ENCODE measurements around the gene MAB21L4. TPM values are rescaled to one million over a fixed set of nuclear protein-coding genes. Genes with fewer than 3 reads are reported as not detected.

MAB21L4 gene
- polyA plus RNA-seq, 1 donor: 25.7 TPM

DNA sequence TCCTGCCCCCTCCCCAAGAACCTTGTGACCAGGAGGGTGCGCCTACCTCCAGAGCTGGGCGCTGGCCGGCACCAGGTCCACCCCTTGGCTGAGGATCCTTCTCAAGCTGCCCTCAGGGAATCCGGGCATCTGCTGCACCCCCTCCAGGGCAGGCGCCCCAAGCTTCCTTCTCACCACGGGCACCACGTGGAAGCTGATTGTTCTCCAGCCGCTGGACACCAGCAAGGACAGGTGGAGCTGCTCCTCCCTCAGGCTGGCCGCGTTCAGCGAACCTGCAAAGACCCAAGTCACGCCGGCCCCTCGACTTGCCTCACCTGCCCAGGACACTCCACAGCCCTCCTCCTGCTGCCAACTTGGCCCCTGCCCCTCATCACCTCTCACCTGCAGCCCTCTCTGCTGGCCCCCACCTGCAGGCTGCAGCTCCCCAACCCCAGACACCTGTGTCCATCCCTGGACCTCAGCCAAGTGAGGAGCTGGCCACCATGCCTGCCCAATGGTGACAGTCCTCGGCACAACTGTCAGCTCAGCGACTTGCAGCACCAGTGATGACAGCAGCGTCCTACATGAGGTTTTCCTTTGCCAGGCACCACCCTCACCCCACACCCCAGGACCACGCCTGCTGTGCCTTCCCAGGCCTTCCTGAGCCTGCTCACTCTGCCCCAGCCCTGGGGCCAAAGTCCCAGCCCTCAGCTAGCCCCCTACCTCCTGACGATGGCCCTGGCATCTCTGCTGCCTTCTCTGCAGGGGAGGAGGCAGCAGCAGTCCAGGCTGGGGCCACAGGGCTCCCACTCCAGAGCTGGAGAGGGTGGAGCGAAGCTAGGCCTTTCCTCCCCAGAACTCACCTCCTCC lies 4.2 kb downstream of the MAB21L4 start:
- DNase-seq: no peak
- H3K9me3 ChIP-seq (ENCODE audit: control insufficient read depth, low read depth, low read length): no peaks in the 10 kb centered on the region
- no peak overlapping the region for H3K27ac ChIP-seq (ENCODE audit: low read length)
- H3K36me3 ChIP-seq (ENCODE audit: control insufficient read depth, insufficient read depth, low read length): no peaks in the 10 kb centered on the region
- no peaks in the 10 kb centered on the region for H3K27me3 ChIP-seq (ENCODE audit: control insufficient read depth, insufficient read depth, low read length)
- H3K4me1 ChIP-seq (ENCODE audit: control insufficient read depth, insufficient read depth, low read length): peaks cover 67% of the 10 kb centered on the region
- no CpG with 5 or more reads among the region's 20 CpGs for WGBS (ENCODE audit: insufficient coverage, low lambda C conversion rate)
- H3K4me3 ChIP-seq (ENCODE audit: low read length): no peak overlapping the region

DNA sequence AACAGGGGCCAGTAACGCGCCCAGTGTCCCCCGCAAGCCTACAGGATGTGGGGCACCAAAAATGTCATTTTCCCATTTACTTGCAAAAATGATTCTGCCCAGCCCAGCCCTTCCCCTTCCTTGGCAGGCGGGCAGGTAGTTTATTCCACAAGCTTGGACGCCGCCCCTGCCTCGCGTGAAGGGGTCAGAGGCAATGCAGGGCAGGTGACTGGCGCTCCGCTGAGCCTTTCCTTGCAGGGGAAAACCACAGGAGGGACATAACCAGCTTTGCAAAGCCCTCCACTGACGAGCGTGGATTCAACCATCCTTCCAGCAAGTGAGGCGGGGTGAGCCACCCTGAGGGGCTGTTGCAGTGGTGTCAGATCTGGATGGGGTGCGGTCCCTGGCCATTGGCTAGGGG lies 5.3 kb downstream of the MAB21L4 start:
- Histone ChIP-seq H3K4me3 (ENCODE audit: low read length) (no peak overlapping the region), H3K27me3 (ENCODE audit: control insufficient read depth, insufficient read depth, low read length) (no peaks in the 10 kb centered on the region), H3K36me3 (ENCODE audit: control insufficient read depth, insufficient read depth, low read length) (no peaks in the 10 kb centered on the region), H3K4me1 (ENCODE audit: control insufficient read depth, insufficient read depth, low read length) (peaks cover 63% of the 10 kb centered on the region), H3K9me3 (ENCODE audit: control insufficient read depth, low read depth, low read length) (no peaks in the 10 kb centered on the region), H3K27ac (ENCODE audit: low read length) (no peak overlapping the region)
- no CpG with 5 or more reads among the region's 14 CpGs for WGBS (ENCODE audit: insufficient coverage, low lambda C conversion rate)
- DNase-seq: no peak

DNA sequence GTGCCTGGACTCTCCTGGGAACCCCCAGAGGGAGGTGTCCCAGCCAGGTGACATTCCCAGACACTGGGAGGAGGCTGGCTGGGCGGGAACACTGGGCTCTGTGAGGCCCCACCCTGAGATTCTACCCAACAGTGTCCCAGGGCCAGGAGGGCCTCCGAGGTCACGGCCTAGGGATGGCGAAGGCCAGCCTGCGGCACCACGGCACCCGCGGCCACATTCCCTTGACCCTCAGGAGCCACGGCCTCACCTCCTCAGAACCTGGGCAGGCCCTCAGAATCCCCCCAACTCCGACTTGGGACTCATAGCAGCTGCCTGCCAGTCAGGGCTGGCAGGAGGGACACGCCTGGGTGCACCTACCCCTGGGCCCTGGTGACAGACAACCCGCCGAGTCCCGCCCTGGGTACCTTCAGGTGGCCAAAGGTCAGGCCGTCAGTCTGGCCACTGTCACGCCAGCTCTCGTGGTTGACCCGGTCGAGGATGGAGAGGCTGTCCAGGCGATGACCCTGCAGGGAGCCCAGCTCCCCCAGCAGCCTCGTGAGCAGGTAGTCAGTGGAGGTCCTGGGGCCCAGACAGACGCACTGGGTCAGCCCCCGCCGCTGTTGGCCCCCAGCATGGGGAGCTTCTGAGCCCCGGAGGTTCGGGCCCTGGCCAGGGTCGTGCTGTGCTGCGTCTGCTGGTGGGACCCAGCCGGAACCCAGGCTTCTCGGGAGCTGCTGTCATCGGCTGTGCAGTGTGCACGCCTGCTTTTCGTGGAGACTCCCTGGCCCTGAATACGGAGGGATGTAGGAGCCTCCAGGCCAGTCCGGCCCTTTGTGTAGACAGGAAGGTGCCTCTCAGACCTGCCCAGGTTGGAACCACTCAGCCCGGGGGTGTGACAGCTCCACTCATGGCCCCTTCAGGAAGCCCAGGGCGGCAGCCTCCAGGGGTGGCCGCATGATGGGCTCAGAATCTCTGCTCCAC lies 6.1 kb downstream of the MAB21L4 start:
- Histone ChIP-seq H3K4me1 (ENCODE audit: control insufficient read depth, insufficient read depth, low read length) (peaks cover 55% of the 10 kb centered on the region), H3K27ac (ENCODE audit: low read length) (no peak overlapping the region), H3K36me3 (ENCODE audit: control insufficient read depth, insufficient read depth, low read length) (no peaks in the 10 kb centered on the region), H3K4me3 (ENCODE audit: low read length) (no peak overlapping the region), H3K9me3 (ENCODE audit: control insufficient read depth, low read depth, low read length) (no peaks in the 10 kb centered on the region), H3K27me3 (ENCODE audit: control insufficient read depth, insufficient read depth, low read length) (no peaks in the 10 kb centered on the region)
- peak in 1 of 2 donors; percentile 81 for DNase-seq
- WGBS (ENCODE audit: insufficient coverage, low lambda C conversion rate): no CpG with 5 or more reads among the region's 38 CpGs

DNA sequence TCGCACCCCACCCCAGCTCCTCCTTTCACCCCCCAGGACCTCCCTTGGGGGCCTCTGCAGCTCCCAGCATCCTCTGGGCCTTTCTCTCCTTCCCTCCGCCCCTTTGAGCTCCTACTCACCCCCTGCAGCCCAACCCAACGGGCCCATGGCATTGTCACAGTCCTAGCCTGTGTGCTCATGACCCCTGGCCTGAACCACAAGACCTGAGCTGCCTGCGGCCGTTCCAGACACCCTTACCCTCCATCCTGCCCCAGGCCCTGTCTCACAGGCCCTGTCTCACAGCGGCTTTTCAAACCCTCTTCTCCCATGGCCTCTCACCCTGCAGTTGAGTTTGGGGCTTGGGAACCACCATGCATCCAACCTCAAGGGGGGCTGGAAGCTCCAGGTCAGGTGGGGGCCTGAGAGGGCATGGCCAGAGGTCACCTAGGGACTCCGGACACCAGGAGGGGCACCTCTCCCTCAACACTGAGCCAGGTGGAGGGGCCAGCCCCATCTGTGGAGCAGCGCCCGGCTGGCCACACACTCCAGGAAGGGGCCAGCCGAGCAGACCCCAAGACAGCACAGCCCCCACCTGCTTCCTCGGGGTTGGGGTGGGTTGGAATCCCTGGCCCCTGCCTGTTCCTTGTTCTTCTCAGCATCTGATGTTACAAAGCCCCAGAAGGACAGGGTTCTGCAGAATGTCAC lies 6.9 kb downstream of the MAB21L4 start:
- Histone ChIP-seq H3K4me1 (ENCODE audit: control insufficient read depth, insufficient read depth, low read length) (peaks cover 51% of the 10 kb centered on the region), H3K27ac (ENCODE audit: low read length) (no peak overlapping the region), H3K9me3 (ENCODE audit: control insufficient read depth, low read depth, low read length) (no peaks in the 10 kb centered on the region), H3K27me3 (ENCODE audit: control insufficient read depth, insufficient read depth, low read length) (no peaks in the 10 kb centered on the region), H3K36me3 (ENCODE audit: control insufficient read depth, insufficient read depth, low read length) (no peaks in the 10 kb centered on the region), H3K4me3 (ENCODE audit: low read length) (no peak overlapping the region)
- WGBS (ENCODE audit: insufficient coverage, low lambda C conversion rate): no CpG with 5 or more reads among the region's 11 CpGs
- no peak for DNase-seq

DNA sequence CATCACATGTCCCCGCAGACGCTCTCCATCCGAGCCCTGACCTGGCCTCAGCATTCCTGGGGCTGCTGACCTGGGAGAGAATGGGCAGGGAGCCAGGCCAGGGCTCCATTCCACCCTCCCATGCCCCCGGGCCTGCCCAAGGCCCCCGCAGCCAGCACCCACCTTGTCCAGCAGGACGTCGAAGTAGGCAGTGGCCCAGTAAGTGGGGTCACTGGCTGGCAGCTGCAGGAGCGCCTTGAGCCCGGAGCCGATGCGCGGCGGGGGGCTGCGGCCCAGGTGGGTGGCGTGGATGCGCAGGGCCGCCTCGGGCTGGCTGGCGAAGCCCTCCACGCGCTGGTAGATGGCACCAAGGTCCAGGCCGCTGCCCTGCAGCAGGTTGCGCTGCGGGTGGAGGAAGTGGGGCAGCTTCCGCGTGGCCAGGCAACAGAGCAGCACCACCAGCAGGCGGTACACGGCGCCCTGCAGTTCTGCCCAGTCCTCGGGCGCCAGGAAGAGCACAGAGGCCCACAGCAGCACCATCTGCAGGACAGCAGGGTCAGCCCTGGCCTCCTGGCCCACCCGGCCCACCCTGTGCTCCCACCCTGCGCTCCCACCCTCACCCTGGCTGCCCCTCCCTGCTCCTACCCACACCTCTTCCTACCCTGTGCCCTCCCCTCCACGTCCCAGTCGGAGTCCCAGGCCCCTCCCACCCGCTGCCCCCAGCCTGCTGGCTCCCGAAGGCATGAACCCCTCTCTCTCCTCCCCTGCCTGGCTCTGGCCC lies 7.6 kb downstream of the MAB21L4 start:
- DNase-seq: no peak
- Histone ChIP-seq H3K27ac (ENCODE audit: low read length) (no peak overlapping the region), H3K36me3 (ENCODE audit: control insufficient read depth, insufficient read depth, low read length) (no peaks in the 10 kb centered on the region), H3K4me3 (ENCODE audit: low read length) (no peak overlapping the region), H3K27me3 (ENCODE audit: control insufficient read depth, insufficient read depth, low read length) (no peaks in the 10 kb centered on the region), H3K4me1 (ENCODE audit: control insufficient read depth, insufficient read depth, low read length) (peaks cover 44% of the 10 kb centered on the region), H3K9me3 (ENCODE audit: control insufficient read depth, low read depth, low read length) (no peaks in the 10 kb centered on the region)
- WGBS (ENCODE audit: insufficient coverage, low lambda C conversion rate): no CpG with 5 or more reads among the region's 37 CpGs

DNA sequence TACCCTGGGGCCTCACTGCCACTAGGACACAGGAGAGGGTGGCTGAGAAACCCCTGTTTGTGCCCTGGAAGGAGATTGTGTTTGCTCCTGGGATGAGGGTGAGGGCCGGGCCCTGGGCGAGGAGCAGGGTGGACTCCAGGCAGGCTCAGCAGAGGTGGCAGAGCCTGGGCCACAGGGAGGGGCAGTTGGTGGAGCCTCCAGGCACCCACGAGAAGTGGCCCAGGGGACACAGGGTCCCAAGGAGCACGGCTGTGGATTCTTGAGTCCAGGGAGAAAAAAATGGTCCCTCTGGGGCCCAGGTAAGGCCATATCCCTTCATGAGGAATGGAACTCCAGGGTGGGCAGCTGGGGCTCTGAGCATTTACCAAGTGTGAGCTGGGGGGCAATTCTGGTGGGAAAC lies 8.3 kb downstream of the MAB21L4 start:
- H3K36me3 ChIP-seq (ENCODE audit: control insufficient read depth, insufficient read depth, low read length): no peaks in the 10 kb centered on the region
- no peak for DNase-seq
- no CpG with 5 or more reads among the region's 4 CpGs for WGBS (ENCODE audit: insufficient coverage, low lambda C conversion rate)

DNA sequence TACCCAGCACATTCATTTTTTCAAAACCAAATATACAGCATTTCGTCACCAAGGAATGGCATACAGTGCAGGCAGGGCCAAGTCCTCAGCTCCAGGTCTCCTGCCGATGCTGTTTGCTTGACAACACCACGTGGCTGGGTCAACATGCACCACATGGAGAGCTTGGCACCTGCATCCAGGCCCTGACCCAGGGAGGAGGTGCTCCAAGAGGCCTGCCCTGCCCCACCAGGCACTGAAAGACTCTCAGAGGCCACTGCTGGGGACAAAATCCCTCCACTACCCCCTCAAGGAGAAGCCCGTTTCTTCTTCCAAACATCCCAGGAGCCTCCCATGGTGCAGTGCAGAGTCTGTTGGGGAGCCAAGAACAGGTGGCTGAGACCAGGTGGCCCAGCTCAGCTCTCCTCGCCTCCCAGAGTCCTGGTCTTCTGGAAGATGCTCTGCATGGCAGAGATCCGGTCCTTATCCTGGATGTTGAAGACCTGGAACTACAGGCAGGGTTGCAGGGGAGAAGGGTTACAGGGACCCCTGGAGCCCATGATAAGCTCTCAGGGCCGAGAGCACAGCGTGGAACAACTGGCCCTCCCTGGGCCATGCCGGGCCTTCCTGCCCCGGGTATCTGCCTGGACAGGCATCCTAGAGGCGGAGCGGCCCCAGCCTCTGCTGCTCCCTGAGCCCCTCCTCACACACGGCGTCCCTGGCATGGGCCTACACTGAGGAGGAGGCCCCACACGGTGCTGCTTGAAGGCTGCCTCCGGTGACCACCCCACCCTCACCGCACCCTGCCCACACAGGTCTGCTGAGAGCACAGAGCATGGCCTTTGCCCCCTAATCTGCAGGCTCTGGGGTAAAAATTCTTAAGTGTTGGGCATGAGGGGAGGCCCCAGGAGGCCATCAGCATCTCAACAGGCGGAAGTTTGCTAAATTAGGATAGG lies 9.0 kb downstream of the MAB21L4 start:
- WGBS (ENCODE audit: insufficient coverage, low lambda C conversion rate): no CpG with 5 or more reads among the region's 18 CpGs
- Histone ChIP-seq H3K36me3 (ENCODE audit: control insufficient read depth, insufficient read depth, low read length) (no peaks in the 10 kb centered on the region), H3K4me1 (ENCODE audit: control insufficient read depth, insufficient read depth, low read length) (peaks cover 34% of the 10 kb centered on the region), H3K9me3 (ENCODE audit: control insufficient read depth, low read depth, low read length) (no peaks in the 10 kb centered on the region), H3K27ac (ENCODE audit: low read length) (peak overlapping the region; percentile 63), H3K4me3 (ENCODE audit: low read length) (no peak overlapping the region), H3K27me3 (ENCODE audit: control insufficient read depth, insufficient read depth, low read length) (no peaks in the 10 kb centered on the region)
- peak in 1 of 2 donors; percentile 80 for DNase-seq

More for the DNA sequence above, 8.3 kb downstream of the MAB21L4 start:
- Histone ChIP-seq H3K4me1 (ENCODE audit: control insufficient read depth, insufficient read depth, low read length) (peaks cover 38% of the 10 kb centered on the region), H3K9me3 (ENCODE audit: control insufficient read depth, low read depth, low read length) (no peaks in the 10 kb centered on the region), H3K27me3 (ENCODE audit: control insufficient read depth, insufficient read depth, low read length) (no peaks in the 10 kb centered on the region), H3K4me3 (ENCODE audit: low read length) (no peak overlapping the region), H3K27ac (ENCODE audit: low read length) (peak overlapping the region; percentile 63)

DNA sequence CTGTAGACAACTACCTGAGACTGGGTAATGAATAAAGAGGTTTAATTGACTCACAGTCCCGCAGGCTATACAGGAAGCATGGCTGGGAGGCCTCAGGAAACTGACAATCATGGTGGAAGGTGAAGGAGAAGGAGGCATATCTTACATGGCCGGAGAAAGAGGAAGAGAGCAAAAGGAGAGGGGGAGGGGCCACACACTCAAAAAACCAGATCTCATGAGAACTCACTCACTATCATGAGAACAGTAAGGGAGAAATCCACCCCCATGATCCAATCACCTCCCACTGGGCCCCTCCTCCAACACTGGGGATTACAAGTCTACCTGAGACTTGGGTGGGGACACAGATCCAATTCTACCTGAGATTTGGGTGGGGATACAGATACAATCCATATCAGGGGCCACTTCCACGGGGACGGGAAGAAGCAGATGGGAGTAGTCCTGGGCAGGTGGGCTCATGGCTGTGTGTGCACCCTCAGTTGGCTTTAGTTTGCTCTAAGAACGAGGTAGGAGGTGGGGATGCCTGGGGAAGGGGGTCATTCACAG lies 9.9 kb downstream of the MAB21L4 start:
- Histone ChIP-seq H3K27me3 (ENCODE audit: control insufficient read depth, insufficient read depth, low read length) (no peaks in the 10 kb centered on the region), H3K36me3 (ENCODE audit: control insufficient read depth, insufficient read depth, low read length) (no peaks in the 10 kb centered on the region), H3K4me3 (ENCODE audit: low read length) (no peak overlapping the region), H3K9me3 (ENCODE audit: control insufficient read depth, low read depth, low read length) (no peaks in the 10 kb centered on the region), H3K4me1 (ENCODE audit: control insufficient read depth, insufficient read depth, low read length) (peaks cover 34% of the 10 kb centered on the region), H3K27ac (ENCODE audit: low read length) (no peak overlapping the region)
- WGBS (ENCODE audit: insufficient coverage, low lambda C conversion rate): no CpG with 5 or more reads among the region's 5 CpGs
- no peak for DNase-seq

DNA sequence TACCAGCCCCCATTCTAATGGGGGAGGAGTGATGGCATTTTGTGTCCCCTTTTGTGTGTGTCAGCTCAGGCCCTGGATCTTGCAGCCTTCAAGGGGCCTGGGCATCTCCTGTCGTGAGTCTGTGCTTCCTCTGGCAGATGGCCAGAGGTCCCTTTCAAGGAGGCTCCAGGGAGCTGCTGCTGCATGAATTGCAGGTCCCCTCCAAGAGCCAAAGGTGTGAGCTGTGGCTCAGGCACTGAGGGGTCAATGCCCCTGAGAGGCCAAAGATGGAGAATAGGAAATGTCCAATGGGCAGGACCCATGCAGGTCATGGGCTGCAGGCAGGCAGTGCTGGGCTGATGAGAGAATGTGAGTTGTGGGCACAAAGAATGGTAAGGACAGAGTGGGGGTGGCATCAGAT lies 10.4 kb downstream of the MAB21L4 start:
- H3K27me3 ChIP-seq (ENCODE audit: control insufficient read depth, insufficient read depth, low read length): no peaks in the 10 kb centered on the region
- H3K4me1 ChIP-seq (ENCODE audit: control insufficient read depth, insufficient read depth, low read length): peaks cover 34% of the 10 kb centered on the region
- DNase-seq: no peak
- H3K36me3 ChIP-seq (ENCODE audit: control insufficient read depth, insufficient read depth, low read length): no peaks in the 10 kb centered on the region
- no peaks in the 10 kb centered on the region for H3K9me3 ChIP-seq (ENCODE audit: control insufficient read depth, low read depth, low read length)
- no CpG with 5 or more reads among the region's 1 CpG for WGBS (ENCODE audit: insufficient coverage, low lambda C conversion rate)
- H3K27ac ChIP-seq (ENCODE audit: low read length): no peak overlapping the region
- H3K4me3 ChIP-seq (ENCODE audit: low read length): no peak overlapping the region

Measured in large intestine (tissue), 3 donors.